PC-3 (cell line): ENCODE data around the gene NPEPPS.
"Not testable (repeated sequence)": the region's sequence is repeated elsewhere in the genome, so short reads cannot be mapped to it uniquely, and the experiment has no call there.

Experiments
- CTCF ChIP-seq: fragments of 300-600 bp; sonication (generic); conservative IDR thresholded peaks from 2 replicates; pipeline ENCODE4 v1.5.1; 2017; ENCODE audit warnings: antibody characterized with exemption, low read depth, mild to moderate bottlenecking, low read length
- EZH2 ChIP-seq: fragments of 300-600 bp; sonication (generic); IDR thresholded peaks from one replicate; pipeline ENCODE4 v1.6.1; 2017; ENCODE audit warnings: antibody characterized with exemption, mild to moderate bottlenecking, low read length; ENCODE audit not compliant: unreplicated experiment
- EZH2phosphoT487 ChIP-seq: fragments of 300-600 bp; sonication (generic); IDR thresholded peaks from 2 replicates; pipeline ENCODE4 v1.6.1; 2018; ENCODE audit warnings: mild to moderate bottlenecking, antibody characterized with exemption, low read length, borderline replicate concordance

GRCh38 chr17:47520279-47520678, 10.6 kb upstream of the NPEPPS start:
- TF ChIP-seq CTCF, EZH2, EZH2phosphoT487: not testable (repeated sequence)
